ENCODE measurements around the gene PSMG3. TPM values are rescaled to one million over a fixed set of nuclear protein-coding genes. Genes with fewer than 3 reads are reported as not detected.

Gene PSMG3
- total and polyA plus RNA-seq, 8 donors = 4.9 to 71.5 (median 33.3) TPM; not detected in 1

GRCh38 chr7:1599640-1600395 is 30.0 kb upstream of the PSMG3 start:
- H3K36me3 ChIP-seq = no peaks in the 10 kb centered on the region
- DNase-seq = no peak
- H3K27ac ChIP-seq = no peak overlapping the region
- H3K27me3 ChIP-seq = peaks cover 0 to 95% (median 29%) of the 10 kb centered on the region in 3 donors
- intact Hi-C loops (cut with DNase I; ENCODE audit: low total_unique reads) = no loop called here
- no peak overlapping the region for H3K4me3 ChIP-seq
- 75 to 87% (median 82%) methylated on average over 19 to 29 of the region's 29 CpGs for WGBS, 5 donors
- no peaks in the 10 kb centered on the region for H3K9me3 ChIP-seq
- TF ChIP-seq POLR2AphosphoS5 (IDR thresholded peaks at IDR 0.05) (no peak), EP300 (IDR thresholded peaks at IDR 0.05) (no peak), POLR2A (IDR thresholded peaks at IDR 0.05) (no peak), CTCF (IDR thresholded peaks at IDR 0.05) (no peak)
- no peaks in the 10 kb centered on the region for H3K4me1 ChIP-seq

- TF ChIP-seq POLR2AphosphoS5 (IDR thresholded peaks at IDR 0.05) (no peak), EP300 (IDR thresholded peaks at IDR 0.05) (no peak), POLR2A (IDR thresholded peaks at IDR 0.05) (no peak), CTCF (IDR thresholded peaks at IDR 0.05) (no peak)
- 81 to 86% (median 83%) methylated on average over 10 to 12 of the region's 12 CpGs for WGBS, 5 donors
- no peaks in the 10 kb centered on the region for H3K9me3 ChIP-seq
- no peak overlapping the region for H3K27ac ChIP-seq
- H3K4me1 ChIP-seq = no peaks in the 10 kb centered on the region
- no peaks in the 10 kb centered on the region for H3K36me3 ChIP-seq
- DNase-seq = no peak
- no peak overlapping the region for H3K4me3 ChIP-seq
- intact Hi-C loops (cut with DNase I; ENCODE audit: low total_unique reads) = no loop called here
- peaks cover 0 to 95% (median 23%) of the 10 kb centered on the region in 3 donors for H3K27me3 ChIP-seq
Measured at GRCh38 chr7:1598961-1599639, 29.3 kb upstream of the PSMG3 start.

- H3K27me3 ChIP-seq = peaks cover 0 to 95% (median 24%) of the 10 kb centered on the region in 3 donors
- 60 to 79% (median 72%) methylated on average over 7 of the region's 7 CpGs for WGBS, 5 donors
- intact Hi-C loops (cut with DNase I; ENCODE audit: low total_unique reads) = no loop called here
Measured at GRCh38 chr7:1598286-1598685, 28.5 kb upstream of the PSMG3 start.

DNA sequence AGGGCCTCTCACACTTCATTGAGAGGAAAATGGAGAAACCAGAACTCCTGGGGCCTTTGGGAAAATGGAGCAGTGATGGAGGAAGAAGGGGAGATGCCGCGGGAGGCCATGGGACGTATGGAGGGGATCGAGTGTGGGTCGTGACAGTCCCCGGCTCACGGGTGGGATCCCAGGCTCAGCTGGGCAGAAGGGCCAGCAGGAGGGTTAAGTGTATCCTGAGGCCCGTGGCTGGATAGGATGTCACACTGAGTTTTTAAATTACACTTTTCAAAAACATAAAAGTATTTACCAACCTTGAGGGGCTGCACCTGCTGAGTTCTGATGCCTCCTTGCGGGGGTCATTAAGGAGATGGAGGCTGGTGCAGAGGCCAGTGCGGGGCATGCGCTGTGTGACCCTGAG is 28.0 kb upstream of the PSMG3 start:
- Histone ChIP-seq H3K27me3 (peaks cover 0 to 95% (median 27%) of the 10 kb centered on the region in 3 donors), H3K4me1 (no peaks in the 10 kb centered on the region), H3K4me3 (no peak overlapping the region), H3K27ac (no peak overlapping the region), H3K36me3 (no peaks in the 10 kb centered on the region), H3K9me3 (no peaks in the 10 kb centered on the region)
- intact Hi-C loops (cut with DNase I; ENCODE audit: low total_unique reads) = no loop called here
- TF ChIP-seq POLR2AphosphoS5 (IDR thresholded peaks at IDR 0.05) = no peak
- TF ChIP-seq POLR2A (IDR thresholded peaks at IDR 0.05) = no peak
- no peak for TF ChIP-seq EP300 (IDR thresholded peaks at IDR 0.05)
- TF ChIP-seq CTCF (IDR thresholded peaks at IDR 0.05) = no peak
- no peak for DNase-seq
- WGBS, 5 donors = 86 to 92% (median 87%) methylated on average over 11 of the region's 11 CpGs

More at GRCh38 chr7:1598286-1598685, 28.5 kb upstream of the PSMG3 start:
- TF ChIP-seq EP300 (IDR thresholded peaks at IDR 0.05) (no peak), POLR2A (IDR thresholded peaks at IDR 0.05) (no peak), POLR2AphosphoS5 (IDR thresholded peaks at IDR 0.05) (no peak)
- Histone ChIP-seq H3K27ac (no peak overlapping the region), H3K4me3 (no peak overlapping the region), H3K36me3 (no peaks in the 10 kb centered on the region), H3K4me1 (no peaks in the 10 kb centered on the region), H3K9me3 (no peaks in the 10 kb centered on the region)
- DNase-seq = no peak
